MM.1S (cell line): ENCODE results near the gene PHACTR1.
"Not testable (repeated sequence)": the region's sequence is repeated elsewhere in the genome, so short reads cannot be mapped to it uniquely, and the experiment has no call there.

Source experiments
- DNase-seq: peaks from one replicate; pipeline ENCODE4 v3.0.0-alpha.2; 2015
- H2AFZ ChIP-seq: fragments of 300-600 bp; sonication (generic); 2 replicates; pipeline ENCODE4 v1.6.0; 2016; ENCODE audit warnings: antibody characterized with exemption, low read length
- H3F3A ChIP-seq: fragments of 300-600 bp; sonication (generic); 2 replicates; pipeline ENCODE4 v1.6.1; 2016; ENCODE audit warnings: mild to moderate bottlenecking, antibody characterized with exemption, low read length, moderate library complexity, mixed read lengths; ENCODE audit not compliant: insufficient read depth
- H3K27ac ChIP-seq: fragments of 300-600 bp; sonication (generic); 2 replicates; pipeline ENCODE4 v1.5.1; 2016; ENCODE audit warnings: mild to moderate bottlenecking, low read length
- H3K27me3 ChIP-seq: fragments of 300-600 bp; sonication (generic); replicated peaks from 2 replicates; pipeline ENCODE4 v1.6.0; 2016; ENCODE audit warnings: low read length; ENCODE audit not compliant: insufficient read depth
- H3K36me3 ChIP-seq: fragments of 300-600 bp; sonication (generic); replicated peaks from 2 replicates; pipeline ENCODE4 v1.6.1; 2016; ENCODE audit warnings: mild to moderate bottlenecking, low read length, mixed read lengths; ENCODE audit not compliant: insufficient read depth
- H3K4me1 ChIP-seq: fragments of 300-600 bp; sonication (generic); 2 replicates; pipeline ENCODE4 v1.6.1; 2016; ENCODE audit warnings: low read length, mixed read lengths
- H3K4me2 ChIP-seq: fragments of 300-600 bp; sonication (generic); 2 replicates; pipeline ENCODE4 v1.6.0; 2016; ENCODE audit warnings: low read depth, low read length
- H3K4me3 ChIP-seq: fragments of 300-600 bp; sonication (generic); 2 replicates; pipeline ENCODE4 v1.5.1; 2016; ENCODE audit warnings: low read length, mixed read lengths
- H3K79me2 ChIP-seq: fragments of 300-600 bp; sonication (generic); 2 replicates; pipeline ENCODE4 v1.6.1; 2016; ENCODE audit warnings: mixed run types, low read length, mixed read lengths
- H3K9ac ChIP-seq: fragments of 300-600 bp; sonication (generic); 2 replicates; pipeline ENCODE4 v1.6.1; 2016; ENCODE audit warnings: low read length, mixed read lengths
- H3K9me2 ChIP-seq: fragments of 300-600 bp; sonication (generic); replicated peaks from 2 replicates; pipeline ENCODE4 v1.6.1; 2016; ENCODE audit warnings: mild to moderate bottlenecking, low read length, mixed read lengths; ENCODE audit not compliant: insufficient read depth
- H3K9me3 ChIP-seq: fragments of 300-600 bp; sonication (generic); replicated peaks from 2 replicates; pipeline ENCODE4 v1.6.1; 2016; ENCODE audit warnings: mild to moderate bottlenecking, low read length, mixed read lengths; ENCODE audit not compliant: insufficient read depth
- H4K20me1 ChIP-seq: fragments of 300-600 bp; sonication (generic); 2 replicates; pipeline ENCODE4 v1.6.1; 2016; ENCODE audit warnings: mild to moderate bottlenecking, low read length, moderate library complexity, mixed read lengths; ENCODE audit not compliant: insufficient read depth
- EZH2 ChIP-seq: fragments of 300-600 bp; sonication (generic); optimal IDR thresholded peaks from 2 replicates; pipeline ENCODE3; 2017; ENCODE audit warnings: low read depth, mild to moderate bottlenecking, antibody characterized with exemption, low read length, mixed read lengths
- EZH2phosphoT487 ChIP-seq: fragments of 300-600 bp; sonication (generic); IDR thresholded peaks from 2 replicates; pipeline ENCODE4 v1.6.1; 2018; ENCODE audit warnings: antibody characterized with exemption, low read length
- TF ChIP-seq, protein P1 (sequence below): fragments of 300-600 bp; sonication (generic); IDR thresholded peaks from 2 replicates; pipeline ENCODE4 v1.5.1; 2016; ENCODE audit warnings: antibody characterized with exemption, low read length, mixed read lengths

The PHACTR1 gene

GRCh38 chr6:13124131-13124530 is 407.6 kb downstream of the PHACTR1 start:
- H3K4me3 ChIP-seq: no peak overlapping the region
- TF ChIP-seq, protein P1, sequence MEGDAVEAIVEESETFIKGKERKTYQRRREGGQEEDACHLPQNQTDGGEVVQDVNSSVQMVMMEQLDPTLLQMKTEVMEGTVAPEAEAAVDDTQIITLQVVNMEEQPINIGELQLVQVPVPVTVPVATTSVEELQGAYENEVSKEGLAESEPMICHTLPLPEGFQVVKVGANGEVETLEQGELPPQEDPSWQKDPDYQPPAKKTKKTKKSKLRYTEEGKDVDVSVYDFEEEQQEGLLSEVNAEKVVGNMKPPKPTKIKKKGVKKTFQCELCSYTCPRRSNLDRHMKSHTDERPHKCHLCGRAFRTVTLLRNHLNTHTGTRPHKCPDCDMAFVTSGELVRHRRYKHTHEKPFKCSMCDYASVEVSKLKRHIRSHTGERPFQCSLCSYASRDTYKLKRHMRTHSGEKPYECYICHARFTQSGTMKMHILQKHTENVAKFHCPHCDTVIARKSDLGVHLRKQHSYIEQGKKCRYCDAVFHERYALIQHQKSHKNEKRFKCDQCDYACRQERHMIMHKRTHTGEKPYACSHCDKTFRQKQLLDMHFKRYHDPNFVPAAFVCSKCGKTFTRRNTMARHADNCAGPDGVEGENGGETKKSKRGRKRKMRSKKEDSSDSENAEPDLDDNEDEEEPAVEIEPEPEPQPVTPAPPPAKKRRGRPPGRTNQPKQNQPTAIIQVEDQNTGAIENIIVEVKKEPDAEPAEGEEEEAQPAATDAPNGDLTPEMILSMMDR: no peak
- TF ChIP-seq EZH2phosphoT487 (no peak), EZH2 (no peak)
- no peak overlapping the region for H3K27ac ChIP-seq
- H3K27me3 ChIP-seq: no peaks in the 10 kb centered on the region
- H3K4me1 ChIP-seq: no peaks in the 10 kb centered on the region
- H3K9ac ChIP-seq: no peak overlapping the region
- H3K36me3 ChIP-seq: no peaks in the 10 kb centered on the region
- H3F3A ChIP-seq: no peaks in the 10 kb centered on the region
- no peaks in the 10 kb centered on the region for H3K9me3 ChIP-seq
- no peak overlapping the region for H3K4me2 ChIP-seq
- no peak for DNase-seq
- no peak overlapping the region for H2AFZ ChIP-seq
- H4K20me1 ChIP-seq: no peaks in the 10 kb centered on the region
- no peaks in the 10 kb centered on the region for H3K9me2 ChIP-seq
- no peaks in the 10 kb centered on the region for H3K79me2 ChIP-seq

DNA sequence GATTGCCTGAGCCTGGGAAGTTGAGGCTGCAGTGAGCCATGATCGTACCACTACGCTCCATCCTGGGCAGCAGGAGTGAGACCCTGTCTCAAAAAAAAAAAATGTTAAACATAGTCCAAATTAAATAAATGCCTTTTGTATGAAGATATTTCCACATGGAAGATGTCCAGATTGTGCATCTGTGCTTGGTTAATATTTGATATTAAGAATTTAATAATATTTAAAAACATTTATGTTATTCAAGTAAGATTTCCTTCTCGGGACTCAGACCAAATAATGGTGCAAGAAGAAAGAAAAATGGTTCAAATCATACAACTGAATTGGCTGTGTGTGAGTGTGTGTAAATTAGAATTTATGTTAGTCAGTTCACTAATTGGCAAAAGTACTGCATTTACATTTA is 409.3 kb downstream of the PHACTR1 start:
- no peaks in the 10 kb centered on the region for H3K9me3 ChIP-seq
- no peak overlapping the region for H3K4me3 ChIP-seq
- no peaks in the 10 kb centered on the region for H3K27me3 ChIP-seq
- no peaks in the 10 kb centered on the region for H4K20me1 ChIP-seq
- no peak for TF ChIP-seq EZH2
- TF ChIP-seq, protein P1: no peak
- TF ChIP-seq EZH2phosphoT487: no peak
- H3K36me3 ChIP-seq: no peaks in the 10 kb centered on the region
- no peaks in the 10 kb centered on the region for H3K79me2 ChIP-seq
- H3K9ac ChIP-seq: no peak overlapping the region
- no peak overlapping the region for H3K4me2 ChIP-seq
- no peak overlapping the region for H3K27ac ChIP-seq
- no peak overlapping the region for H2AFZ ChIP-seq
- DNase-seq: no peak
- no peaks in the 10 kb centered on the region for H3K4me1 ChIP-seq
- H3K9me2 ChIP-seq: no peaks in the 10 kb centered on the region
- H3F3A ChIP-seq: no peaks in the 10 kb centered on the region

DNA sequence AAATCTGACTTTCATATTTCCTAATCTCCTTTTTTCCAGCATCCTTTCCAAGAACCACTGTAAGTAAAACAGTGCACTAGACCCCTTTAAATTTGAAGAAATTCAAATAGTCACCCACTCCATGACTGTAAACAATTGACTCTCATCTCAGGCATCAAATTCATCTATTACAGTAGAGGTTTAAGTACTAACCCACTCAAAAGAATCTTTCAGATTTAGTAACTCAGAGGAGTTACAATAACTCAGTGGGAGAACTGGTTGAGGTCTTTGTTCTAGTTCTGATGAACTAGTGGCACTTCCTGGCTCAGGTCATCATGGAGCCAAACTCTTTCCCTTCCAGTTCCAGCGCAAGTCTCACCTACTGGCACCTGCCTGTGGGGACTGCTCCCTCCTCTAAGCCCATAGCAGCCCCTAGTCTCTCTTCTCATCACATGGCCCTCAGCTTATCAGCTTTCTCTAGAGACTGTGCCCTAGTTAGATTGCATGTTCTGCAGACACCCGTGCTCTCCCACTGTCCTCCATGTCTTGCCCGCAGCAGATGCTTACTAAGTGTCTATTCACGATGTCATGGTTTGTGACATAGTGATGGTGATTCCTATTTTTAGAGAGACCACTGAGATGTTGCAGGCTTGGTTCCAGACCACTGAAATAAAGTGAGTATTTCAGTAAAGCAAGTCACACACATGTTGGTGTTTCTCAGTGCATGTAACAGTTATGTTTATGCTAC is 415.5 kb downstream of the PHACTR1 start:
- H3K27ac ChIP-seq: no peak overlapping the region
- H3K4me1 ChIP-seq: no peaks in the 10 kb centered on the region
- no peak overlapping the region for H3K4me2 ChIP-seq
- no peak for DNase-seq
- no peaks in the 10 kb centered on the region for H3K27me3 ChIP-seq
- H3K9me3 ChIP-seq: no peaks in the 10 kb centered on the region
- no peaks in the 10 kb centered on the region for H4K20me1 ChIP-seq
- H3K36me3 ChIP-seq: no peaks in the 10 kb centered on the region
- H3K9me2 ChIP-seq: no peaks in the 10 kb centered on the region
- no peak overlapping the region for H3K9ac ChIP-seq
- H2AFZ ChIP-seq: no peak overlapping the region
- no peak overlapping the region for H3K4me3 ChIP-seq
- H3K79me2 ChIP-seq: no peaks in the 10 kb centered on the region
- no peaks in the 10 kb centered on the region for H3F3A ChIP-seq
- TF ChIP-seq EZH2: no peak
- no peak for TF ChIP-seq EZH2phosphoT487

DNA sequence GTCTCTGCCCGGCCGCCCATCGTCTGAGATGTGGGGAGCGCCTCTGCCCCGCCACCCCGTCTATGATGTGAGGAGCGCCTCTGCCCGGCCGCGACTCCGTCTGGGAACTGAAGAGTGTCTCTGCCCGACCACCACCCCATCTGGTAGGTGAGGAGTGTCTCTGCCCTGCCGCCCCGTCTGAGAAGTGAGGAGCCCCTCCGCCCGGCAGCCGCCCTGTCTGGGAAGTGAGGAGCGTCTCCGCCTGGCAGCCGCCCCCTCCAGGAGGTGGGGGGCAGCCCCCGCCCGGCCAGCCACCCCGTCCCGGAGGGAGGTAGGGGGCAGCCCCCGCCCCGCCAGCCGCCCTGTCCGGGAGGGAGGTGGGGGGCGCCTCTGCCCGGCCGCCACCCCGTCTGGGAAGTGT is 417.3 kb downstream of the PHACTR1 start:
- not testable (repeated sequence) for H3K4me3 ChIP-seq, H3K27me3 ChIP-seq, H3K9me3 ChIP-seq, H4K20me1 ChIP-seq, H3K36me3 ChIP-seq, DNase-seq, H3K4me2 ChIP-seq, H3K79me2 ChIP-seq, H3K27ac ChIP-seq, H3K9me2 ChIP-seq, H3F3A ChIP-seq, H3K9ac ChIP-seq, H2AFZ ChIP-seq, H3K4me1 ChIP-seq
